Measurements from ENCODE around the gene AIMP1. TPM values are rescaled to one million over a fixed set of nuclear protein-coding genes. Genes with fewer than 3 reads are reported as not detected.

Gene AIMP1
- total RNA-seq, 1 experiment from 2014 or later: 52.5 TPM

- TF ChIP-seq E2F1 (CRISPR knock-in tag; IDR thresholded peaks at IDR 0.05) (no peak), MLX (CRISPR knock-in tag; IDR thresholded peaks at IDR 0.05) (no peak), ETV6 (CRISPR knock-in tag; IDR thresholded peaks at IDR 0.05) (no peak), CREM (CRISPR knock-in tag; IDR thresholded peaks at IDR 0.05) (no peak), STAT6 (CRISPR knock-in tag; conservative IDR thresholded peaks at IDR 0.05; ENCODE audit: low read depth) (no peak), ZBTB21 (CRISPR knock-in tag; IDR thresholded peaks at IDR 0.05; ENCODE audit: borderline replicate concordance) (no peak), USF1 (CRISPR knock-in tag; IDR thresholded peaks at IDR 0.05) (no peak), ATF3 (CRISPR knock-in tag; conservative IDR thresholded peaks at IDR 0.05) (no peak), ZNF121 (CRISPR knock-in tag; IDR thresholded peaks at IDR 0.05) (no peak), CTCF (IDR thresholded peaks at IDR 0.05) (no peak), ERG (CRISPR knock-in tag; IDR thresholded peaks at IDR 0.05) (no peak), ATF2 (CRISPR knock-in tag; IDR thresholded peaks at IDR 0.05; ENCODE audit: borderline replicate concordance, low read depth) (no peak)
Measured at GRCh38 chr4:106268786-106269185, 47.6 kb upstream of the AIMP1 start (continued).

- DNase-seq (ENCODE audit: low spot score): no peak
- peaks cover 9% of the 10 kb centered on the region for H3K9me3 Mint-ChIP-seq
- no peaks in the 10 kb centered on the region for H3K27me3 Mint-ChIP-seq (ENCODE audit: low read depth)
- ChIA-PET POLR2A (no interaction called here), CTCF (no interaction called here)
- peaks cover 11% of the 10 kb centered on the region for H3K36me3 Mint-ChIP-seq
- H3K27ac Mint-ChIP-seq: no peak overlapping the region
- no peak for ATAC-seq
- H3K4me3 Mint-ChIP-seq: no peak overlapping the region
- TF ChIP-seq ZNF671 (CRISPR knock-in tag; IDR thresholded peaks at IDR 0.05) (no peak), HMGA2 (CRISPR knock-in tag; IDR thresholded peaks at IDR 0.05) (no peak), ESRRA (CRISPR knock-in tag; IDR thresholded peaks at IDR 0.05; ENCODE audit: borderline replicate concordance) (no peak), FOXP4 (CRISPR knock-in tag; IDR thresholded peaks at IDR 0.05) (no peak), ZNF263 (CRISPR knock-in tag; IDR thresholded peaks at IDR 0.05; ENCODE audit: low read depth) (no peak), JUN (CRISPR knock-in tag; IDR thresholded peaks at IDR 0.05) (no peak), TP53 (CRISPR knock-in tag; IDR thresholded peaks at IDR 0.05) (no peak), GABPB1 (CRISPR knock-in tag; IDR thresholded peaks at IDR 0.05) (no peak)
- peaks cover 15% of the 10 kb centered on the region for H3K4me1 Mint-ChIP-seq
Measured at GRCh38 chr4:106269711-106270110, 46.6 kb upstream of the AIMP1 start.
